Measurements from ENCODE around the gene IQUB.
"Not testable (repeated sequence)": the region's sequence is repeated elsewhere in the genome, so short reads cannot be mapped to it uniquely, and the experiment has no call there.

IQUB gene

DNA sequence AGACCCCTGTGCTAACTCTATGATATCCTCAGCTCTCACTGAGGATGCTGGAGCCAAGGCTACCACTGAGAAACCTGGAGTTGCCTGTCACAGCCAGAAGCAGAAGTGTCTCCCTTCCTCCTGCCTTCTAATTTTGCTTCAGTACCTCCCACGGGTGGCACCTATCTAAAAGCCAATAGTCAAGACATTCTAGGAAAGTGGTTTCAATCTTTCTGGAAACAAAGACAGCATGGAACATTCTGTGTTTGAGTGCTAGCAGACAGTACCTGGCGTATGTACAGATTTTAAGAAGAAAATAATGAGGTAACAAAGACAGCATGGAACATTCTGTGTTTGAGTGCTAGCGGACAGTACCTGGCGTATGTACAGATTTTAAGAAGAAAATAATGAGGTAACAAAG lies 126.4 kb downstream of the IQUB start:
- DNase-seq = not testable (repeated sequence)
